H1 (cell line): ENCODE data around the gene GPC3. TPM values are rescaled to one million over a fixed set of nuclear protein-coding genes. Genes with fewer than 3 reads are reported as not detected.

Source experiments
- TAF7 ChIP-seq: optimal IDR thresholded peaks from 2 replicates; pipeline ENCODE3; 2011; ENCODE audit warnings: low read depth, mild to moderate bottlenecking, inconsistent platforms, low read length, moderate library complexity, borderline replicate concordance
- polyA plus RNA-seq, 7 experiments: library from polyadenylated mRNA; depleted of rRNA in 3 of 7; stranded (reverse) in 5 of 7; unstranded in 2 of 7; fragments of >200 nt in 5 of 7; fragments of 200-250 nt in 2 of 7; gene quantifications; 1 replicate in 5 of 7; 2 replicates in 1 of 7; 4 replicates in 1 of 7; pipeline versions ENCODE4 v1.2.1 to v1.2.3, GENCODE V29; 2011 to 2013; ENCODE audit warnings: missing spikeins in 2 of 7, mixed read lengths in 2 of 7
- total RNA-seq: library from RNA; stranded (reverse); fragmentation: NEBNext Ultra II Directional; extraction: Animal tissue kit (Norgen Biotek cat#: 25700); gene quantifications from 2 replicates; pipeline ENCODE4 v1.2.1, GENCODE V29; 2021

GPC3 gene
- total and polyA plus RNA-seq, 2 of the 8 experiments (the other 6 are each of a cell fraction or from before 2014, with no cell fraction given) = 64.8 to 71.9 TPM

DNA sequence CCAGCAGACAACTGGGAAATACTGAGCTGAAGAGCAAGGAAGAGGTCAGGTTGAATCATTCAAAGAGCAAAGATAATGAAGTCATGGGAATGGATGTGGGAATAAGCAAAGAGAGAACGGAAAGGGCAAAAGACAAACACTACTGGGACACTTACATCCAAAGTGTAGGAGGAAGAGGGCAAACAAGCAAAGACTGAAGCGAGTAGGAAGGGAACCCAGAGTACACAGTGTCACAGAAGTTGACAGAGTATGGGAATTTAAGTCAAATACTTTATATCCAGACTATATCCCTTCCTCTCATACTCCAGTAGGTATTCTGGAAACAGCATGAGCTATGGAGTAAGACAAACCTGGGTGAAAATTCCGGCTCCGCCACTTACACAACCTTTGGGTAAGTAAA is 12.5 kb downstream of the GPC3 start (continued):
- TF ChIP-seq TAF7 = no peak
